ENCODE results near the gene CMTM7. TPM values are rescaled to one million over a fixed set of nuclear protein-coding genes. Genes with fewer than 3 reads are reported as not detected.
"Not testable (repeated sequence)": the region's sequence is repeated elsewhere in the genome, so short reads cannot be mapped to it uniquely, and the experiment has no call there.

The CMTM7 gene
- total and polyA plus RNA-seq, 4 donors, result 4.4 to 20.6 (median 11.6) TPM

DNA sequence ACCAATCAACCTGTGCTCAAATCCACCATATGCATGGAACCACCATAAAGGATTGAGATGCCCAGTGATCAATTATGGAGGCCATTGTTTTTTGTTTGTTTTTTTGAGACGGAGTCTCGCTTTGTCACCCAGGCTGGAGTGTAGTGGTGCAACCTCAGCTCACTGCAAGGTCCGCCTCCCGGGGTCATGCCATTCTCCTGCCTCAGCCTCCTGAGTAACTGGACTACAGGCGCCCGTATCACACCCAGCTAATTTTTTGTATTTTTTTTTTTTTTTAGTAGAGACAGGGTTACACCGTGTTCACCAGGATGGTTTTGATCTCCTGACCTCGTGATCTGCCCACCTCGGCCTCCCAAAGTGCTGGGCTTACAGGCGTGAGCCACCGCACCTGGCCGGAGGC, 80.5 kb downstream of the CMTM7 start:
- not testable (repeated sequence) for H3K27me3 ChIP-seq (ENCODE audit: control insufficient read depth, insufficient read depth, low read length); H3K27ac ChIP-seq (ENCODE audit: low read depth, low read length); H3K36me3 ChIP-seq (ENCODE audit: control insufficient read depth, insufficient read depth, low read length); H3K9me3 ChIP-seq (ENCODE audit: control insufficient read depth, insufficient read depth, low read length); DNase-seq (ENCODE audit: low read depth in 4 of 6, low spot score in 6 of 6); H3K4me1 ChIP-seq (ENCODE audit: control insufficient read depth, insufficient read depth, low read length); H3K4me3 ChIP-seq (ENCODE audit: low read depth, low read length)
- 89% methylated on average over 7 of the region's 12 CpGs for WGBS (ENCODE audit: insufficient coverage)

DNA sequence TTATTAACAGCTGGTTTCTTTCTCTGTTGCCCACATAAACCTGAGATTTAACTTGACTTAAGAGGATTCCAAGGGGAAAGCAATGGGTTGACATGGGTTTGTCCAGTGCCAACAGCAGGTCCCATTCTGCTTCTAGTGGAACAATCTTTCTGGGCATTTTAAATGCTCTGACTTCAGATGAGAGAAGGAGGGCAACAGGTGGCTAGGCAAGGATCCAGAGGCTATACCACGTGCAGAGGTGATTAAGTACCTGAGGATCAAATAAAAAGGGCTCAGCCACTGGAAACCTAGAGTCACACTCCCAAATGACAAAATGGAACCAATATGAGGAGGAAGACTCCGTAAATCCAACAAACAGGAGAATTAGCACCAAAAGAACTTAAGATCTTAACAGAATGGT, 82.5 kb downstream of the CMTM7 start:
- no peaks in the 10 kb centered on the region for H3K36me3 ChIP-seq (ENCODE audit: control insufficient read depth, insufficient read depth, low read length)
- no CpG with 5 or more reads among the region's 2 CpGs for WGBS (ENCODE audit: insufficient coverage)
- no peaks in the 10 kb centered on the region for H3K4me1 ChIP-seq (ENCODE audit: control insufficient read depth, insufficient read depth, low read length)
- H3K4me3 ChIP-seq (ENCODE audit: low read depth, low read length), result no peak overlapping the region
- H3K27ac ChIP-seq (ENCODE audit: low read depth, low read length), result no peak overlapping the region
- no peaks in the 10 kb centered on the region for H3K27me3 ChIP-seq (ENCODE audit: control insufficient read depth, insufficient read depth, low read length)
- DNase-seq (ENCODE audit: low read depth in 4 of 6, low spot score in 6 of 6), result no peak
- no peaks in the 10 kb centered on the region for H3K9me3 ChIP-seq (ENCODE audit: control insufficient read depth, insufficient read depth, low read length)

DNA sequence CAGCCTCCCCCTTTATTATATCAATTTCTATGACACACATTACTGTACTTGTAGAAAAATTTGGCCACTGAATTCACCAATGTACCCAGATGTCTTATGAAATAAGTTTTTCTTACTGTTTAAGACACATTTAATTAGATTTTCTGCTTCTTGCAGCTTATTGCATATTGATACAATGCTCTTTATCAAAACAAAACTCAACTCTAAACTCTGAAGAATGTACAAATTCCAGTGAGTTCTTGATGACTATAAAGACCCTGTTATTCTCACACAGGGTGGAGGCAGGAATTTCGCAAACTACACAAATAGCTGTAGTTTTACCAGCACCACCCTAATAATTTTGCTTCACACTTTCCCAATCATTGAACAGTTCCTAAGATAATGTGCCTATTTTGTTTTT, 89.0 kb downstream of the CMTM7 start:
- no peak overlapping the region for H3K4me3 ChIP-seq (ENCODE audit: low read depth, low read length)
- peak overlapping the region; percentile 57 for H3K27ac ChIP-seq (ENCODE audit: low read depth, low read length)
- no peaks in the 10 kb centered on the region for H3K4me1 ChIP-seq (ENCODE audit: control insufficient read depth, insufficient read depth, low read length)
- no CpG with 5 or more reads among the region's 1 CpG for WGBS (ENCODE audit: insufficient coverage)
- H3K27me3 ChIP-seq (ENCODE audit: control insufficient read depth, insufficient read depth, low read length), result no peaks in the 10 kb centered on the region
- H3K9me3 ChIP-seq (ENCODE audit: control insufficient read depth, insufficient read depth, low read length), result no peaks in the 10 kb centered on the region
- no peaks in the 10 kb centered on the region for H3K36me3 ChIP-seq (ENCODE audit: control insufficient read depth, insufficient read depth, low read length)
- DNase-seq (ENCODE audit: low read depth in 4 of 6, low spot score in 6 of 6), result no peak

DNA sequence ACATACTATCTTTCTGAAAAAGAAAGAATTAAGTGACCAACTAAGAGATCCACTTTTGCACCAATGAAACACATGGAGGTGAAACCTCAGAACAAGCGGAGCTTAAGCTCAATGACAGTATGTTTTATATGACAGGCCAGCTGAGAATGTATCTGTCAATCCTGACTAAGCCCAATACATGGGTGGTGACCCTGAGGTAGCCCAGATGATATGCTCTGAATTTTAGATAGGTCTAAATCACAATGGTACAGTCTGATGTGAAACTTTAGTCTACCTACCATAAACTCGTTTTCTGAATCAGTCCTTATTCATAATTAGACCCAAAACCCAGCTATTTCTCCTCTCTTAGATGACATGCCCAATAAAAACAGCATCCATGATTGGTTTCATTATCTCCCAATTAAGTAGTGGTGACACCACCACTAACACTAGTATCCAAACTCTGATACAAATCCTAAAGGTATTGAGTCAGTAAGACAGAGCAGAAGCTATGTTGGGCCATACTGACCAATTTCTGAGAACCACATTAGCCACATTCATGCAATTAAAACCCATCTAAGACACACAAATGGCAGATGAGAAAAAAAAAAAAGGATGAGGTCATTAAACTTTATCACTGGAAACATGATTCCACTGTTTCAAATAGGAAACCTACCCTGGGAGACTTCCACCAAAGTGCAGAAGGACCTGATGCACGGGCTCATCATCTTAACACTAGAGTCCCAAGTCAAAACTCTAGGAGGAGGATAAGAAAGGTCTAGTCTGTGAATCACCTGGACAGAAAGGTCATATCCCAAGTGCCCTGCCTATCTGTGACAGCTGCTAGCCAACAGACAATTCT, 90.4 kb downstream of the CMTM7 start:
- 100% methylated on average over 2 of the region's 3 CpGs for WGBS (ENCODE audit: insufficient coverage)

DNA sequence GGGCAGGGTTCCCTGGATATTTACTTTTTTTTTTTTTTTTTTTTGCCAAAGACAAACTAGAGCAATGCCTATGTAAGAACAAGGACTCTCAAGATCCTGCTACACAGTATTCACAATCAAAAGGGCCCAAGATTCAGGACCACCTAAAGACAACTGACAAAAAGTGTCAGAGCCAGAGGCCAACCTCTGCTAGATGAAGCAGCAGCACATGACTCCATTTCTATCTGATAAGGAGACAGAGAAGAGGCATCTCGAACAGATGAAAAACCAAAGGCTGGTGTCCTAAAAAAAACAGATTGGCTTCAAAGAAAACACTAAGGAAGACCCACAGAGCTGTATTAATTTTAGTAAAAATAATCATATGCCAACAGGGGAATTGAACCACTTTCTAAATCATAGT, 91.0 kb downstream of the CMTM7 start:
- no CpG with 5 or more reads among the region's 1 CpG for WGBS (ENCODE audit: insufficient coverage)
- Histone ChIP-seq H3K4me3 (ENCODE audit: low read depth, low read length) (no peak overlapping the region), H3K27me3 (ENCODE audit: control insufficient read depth, insufficient read depth, low read length) (no peaks in the 10 kb centered on the region), H3K36me3 (ENCODE audit: control insufficient read depth, insufficient read depth, low read length) (peaks cover 2% of the 10 kb centered on the region), H3K4me1 (ENCODE audit: control insufficient read depth, insufficient read depth, low read length) (no peaks in the 10 kb centered on the region), H3K9me3 (ENCODE audit: control insufficient read depth, insufficient read depth, low read length) (no peaks in the 10 kb centered on the region), H3K27ac (ENCODE audit: low read depth, low read length) (no peak overlapping the region)
- no peak for DNase-seq (ENCODE audit: low read depth in 4 of 6, low spot score in 6 of 6)

More for the DNA sequence above, 90.4 kb downstream of the CMTM7 start:
- no peak for DNase-seq (ENCODE audit: low read depth in 4 of 6, low spot score in 6 of 6)
- Histone ChIP-seq H3K9me3 (ENCODE audit: control insufficient read depth, insufficient read depth, low read length) (no peaks in the 10 kb centered on the region), H3K27ac (ENCODE audit: low read depth, low read length) (no peak overlapping the region), H3K27me3 (ENCODE audit: control insufficient read depth, insufficient read depth, low read length) (no peaks in the 10 kb centered on the region), H3K36me3 (ENCODE audit: control insufficient read depth, insufficient read depth, low read length) (no peaks in the 10 kb centered on the region), H3K4me1 (ENCODE audit: control insufficient read depth, insufficient read depth, low read length) (no peaks in the 10 kb centered on the region), H3K4me3 (ENCODE audit: low read depth, low read length) (no peak overlapping the region)

DNA sequence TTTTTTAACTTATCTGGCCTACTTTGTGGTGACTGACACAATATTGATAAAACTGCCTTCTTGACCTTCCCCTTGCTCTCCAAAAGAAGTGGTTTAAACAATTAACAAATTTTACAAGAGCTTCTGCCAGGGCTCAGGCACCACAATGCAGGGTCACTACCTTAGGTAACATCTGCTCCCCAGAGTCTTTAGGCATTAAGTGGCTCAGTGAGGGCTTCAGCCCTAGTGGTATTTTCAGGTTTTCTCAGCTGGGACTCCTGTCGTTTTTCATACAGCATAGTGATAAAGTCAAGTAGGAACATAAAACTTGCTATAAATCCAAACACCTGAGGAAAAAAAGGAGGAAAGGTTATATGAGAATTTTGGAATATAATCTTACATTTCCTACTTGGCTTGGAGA, 92.1 kb downstream of the CMTM7 start:
- DNase-seq (ENCODE audit: low read depth in 4 of 6, low spot score in 6 of 6), result no peak
- Histone ChIP-seq H3K9me3 (ENCODE audit: control insufficient read depth, insufficient read depth, low read length) (no peaks in the 10 kb centered on the region), H3K36me3 (ENCODE audit: control insufficient read depth, insufficient read depth, low read length) (peaks cover 2% of the 10 kb centered on the region), H3K27me3 (ENCODE audit: control insufficient read depth, insufficient read depth, low read length) (no peaks in the 10 kb centered on the region), H3K4me1 (ENCODE audit: control insufficient read depth, insufficient read depth, low read length) (no peaks in the 10 kb centered on the region), H3K4me3 (ENCODE audit: low read depth, low read length) (no peak overlapping the region), H3K27ac (ENCODE audit: low read depth, low read length) (no peak overlapping the region)
- no CpG with 5 or more reads among the region's 1 CpG for WGBS (ENCODE audit: insufficient coverage)

DNA sequence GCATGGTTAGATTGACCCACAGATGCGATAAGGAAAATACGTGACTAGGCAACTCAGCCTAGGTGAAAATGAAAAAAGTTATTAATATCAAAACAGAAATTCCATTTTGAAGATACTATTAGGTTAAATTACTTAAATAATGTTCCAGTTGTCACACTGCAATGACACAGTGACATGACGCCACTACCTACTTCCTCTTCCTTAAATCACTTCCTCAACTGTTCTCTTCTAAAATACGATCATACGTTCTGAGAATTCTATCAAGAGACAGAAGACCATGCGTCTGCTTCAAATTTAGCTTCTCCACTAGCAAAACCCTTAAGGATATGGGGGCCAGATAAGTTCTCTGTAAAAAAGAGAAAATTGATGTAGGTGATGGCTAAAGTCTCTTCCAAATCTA, 92.8 kb downstream of the CMTM7 start:
- Histone ChIP-seq H3K9me3 (ENCODE audit: control insufficient read depth, insufficient read depth, low read length) (no peaks in the 10 kb centered on the region), H3K36me3 (ENCODE audit: control insufficient read depth, insufficient read depth, low read length) (peaks cover 2% of the 10 kb centered on the region), H3K4me3 (ENCODE audit: low read depth, low read length) (no peak overlapping the region), H3K4me1 (ENCODE audit: control insufficient read depth, insufficient read depth, low read length) (no peaks in the 10 kb centered on the region), H3K27ac (ENCODE audit: low read depth, low read length) (no peak overlapping the region), H3K27me3 (ENCODE audit: control insufficient read depth, insufficient read depth, low read length) (no peaks in the 10 kb centered on the region)
- no peak for DNase-seq (ENCODE audit: low read depth in 4 of 6, low spot score in 6 of 6)
- no CpG with 5 or more reads among the region's 6 CpGs for WGBS (ENCODE audit: insufficient coverage)

DNA sequence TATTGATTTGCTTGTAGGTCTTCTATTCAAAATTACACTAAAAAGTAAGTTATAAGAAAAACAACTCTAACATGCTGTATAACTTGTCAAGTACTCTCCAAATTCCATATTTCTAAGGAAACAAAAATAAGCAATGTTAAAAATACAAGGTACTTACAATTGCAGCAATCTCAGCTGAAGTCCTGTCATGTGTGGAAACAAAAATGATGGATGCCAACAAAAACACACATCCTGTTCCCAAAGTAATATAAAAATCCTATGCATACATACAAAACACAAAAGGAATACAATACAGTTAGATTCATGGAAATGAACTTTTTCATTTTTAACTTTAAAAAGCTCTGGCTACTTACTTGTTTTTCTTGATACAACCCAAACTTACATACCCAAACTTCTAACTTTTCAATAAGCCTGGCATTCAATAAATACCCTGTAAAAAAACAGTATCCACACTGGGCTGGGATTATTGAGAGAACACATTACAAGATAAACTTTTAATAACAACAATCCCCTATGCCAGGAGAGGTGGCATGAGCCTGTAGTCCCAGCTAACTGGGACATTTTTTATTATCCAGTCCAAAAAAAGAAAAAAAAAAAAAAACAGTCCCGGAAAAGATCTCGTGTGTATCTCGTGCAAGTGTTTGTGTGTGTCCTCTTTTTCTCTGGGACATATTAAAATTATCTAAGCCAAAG, 96.3 kb downstream of the CMTM7 start:
- Histone ChIP-seq H3K27me3 (ENCODE audit: control insufficient read depth, insufficient read depth, low read length) (no peaks in the 10 kb centered on the region), H3K27ac (ENCODE audit: low read depth, low read length) (no peak overlapping the region)
- WGBS (ENCODE audit: insufficient coverage), result no CpG with 5 or more reads among the region's 3 CpGs

DNA sequence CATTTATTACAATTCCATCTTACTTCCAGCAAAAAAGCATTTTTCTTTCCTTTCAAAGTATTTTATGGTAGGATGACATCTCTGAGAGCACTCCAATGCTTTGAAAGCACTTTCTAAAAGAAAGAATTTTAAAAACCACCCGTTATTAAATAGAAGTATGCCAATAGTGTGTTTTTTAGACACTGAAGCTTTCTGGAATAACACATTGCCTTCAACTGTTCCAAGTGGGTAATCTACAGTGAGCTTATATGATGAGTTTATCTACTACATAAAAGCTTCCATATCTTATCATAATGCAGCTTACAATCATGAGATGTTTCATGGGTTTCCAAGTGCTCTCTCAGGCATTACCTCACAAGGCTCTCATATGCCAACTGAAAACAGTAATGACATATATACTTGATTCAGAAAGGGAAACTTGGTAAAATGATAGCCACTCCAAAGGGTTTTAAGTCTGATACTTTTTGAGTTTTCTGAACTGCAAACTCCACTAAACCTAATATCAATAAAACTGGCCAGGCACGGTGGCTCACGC, 96.9 kb downstream of the CMTM7 start:
- DNase-seq (ENCODE audit: low read depth in 4 of 6, low spot score in 6 of 6), result no peak
- H3K4me1 ChIP-seq (ENCODE audit: control insufficient read depth, insufficient read depth, low read length), result no peaks in the 10 kb centered on the region
- no peak overlapping the region for H3K4me3 ChIP-seq (ENCODE audit: low read depth, low read length)
- WGBS (ENCODE audit: insufficient coverage), result no CpG with 5 or more reads among the region's 3 CpGs
- no peaks in the 10 kb centered on the region for H3K9me3 ChIP-seq (ENCODE audit: control insufficient read depth, insufficient read depth, low read length)
- H3K27ac ChIP-seq (ENCODE audit: low read depth, low read length), result no peak overlapping the region
- peaks cover 2% of the 10 kb centered on the region for H3K36me3 ChIP-seq (ENCODE audit: control insufficient read depth, insufficient read depth, low read length)
- no peaks in the 10 kb centered on the region for H3K27me3 ChIP-seq (ENCODE audit: control insufficient read depth, insufficient read depth, low read length)

More for the DNA sequence above, 96.3 kb downstream of the CMTM7 start:
- no peak for DNase-seq (ENCODE audit: low read depth in 4 of 6, low spot score in 6 of 6)
- Histone ChIP-seq H3K4me3 (ENCODE audit: low read depth, low read length) (no peak overlapping the region), H3K9me3 (ENCODE audit: control insufficient read depth, insufficient read depth, low read length) (no peaks in the 10 kb centered on the region), H3K36me3 (ENCODE audit: control insufficient read depth, insufficient read depth, low read length) (peaks cover 2% of the 10 kb centered on the region), H3K4me1 (ENCODE audit: control insufficient read depth, insufficient read depth, low read length) (no peaks in the 10 kb centered on the region)
